ENCODE measurements around the gene DCLK1.
"Not testable (repeated sequence)": the region's sequence is repeated elsewhere in the genome, so short reads cannot be mapped to it uniquely, and the experiment has no call there.

DCLK1 gene

DNA sequence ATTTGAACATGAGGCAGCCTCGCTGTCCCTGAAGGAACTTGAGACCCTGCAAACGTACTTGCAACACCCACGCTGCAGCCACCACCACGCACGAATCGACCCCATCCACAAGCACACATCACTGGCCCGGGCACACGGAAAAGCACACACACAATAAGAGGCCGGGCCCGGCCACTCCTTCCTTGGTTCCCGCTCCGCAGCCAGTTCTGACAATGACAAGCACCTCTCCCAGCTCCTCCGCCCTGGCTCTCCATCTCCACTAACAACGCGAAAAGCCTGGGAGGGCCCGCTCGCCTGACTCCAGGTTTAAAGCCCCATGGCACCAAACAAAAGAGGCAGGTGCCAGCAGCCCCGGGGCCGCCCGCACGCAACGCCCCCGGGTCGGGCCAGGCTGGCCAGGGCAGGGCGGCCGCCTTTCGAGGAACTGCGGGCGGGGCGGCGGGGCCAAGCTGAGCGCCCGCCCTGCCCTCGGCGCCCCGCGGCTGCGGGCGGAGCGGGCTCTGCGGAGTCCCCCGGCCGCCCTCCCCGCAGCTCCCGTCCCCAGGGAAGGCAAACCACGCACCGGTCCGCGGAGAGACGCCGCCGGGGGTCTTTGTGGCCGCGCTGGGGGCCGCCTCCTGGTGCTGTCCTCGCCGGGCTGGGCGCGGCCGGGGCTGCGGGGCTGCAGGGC lies 495 bp downstream of the DCLK1 start:
- DNase-seq: peak; percentile 59 to 83 (median 78)

DNA sequence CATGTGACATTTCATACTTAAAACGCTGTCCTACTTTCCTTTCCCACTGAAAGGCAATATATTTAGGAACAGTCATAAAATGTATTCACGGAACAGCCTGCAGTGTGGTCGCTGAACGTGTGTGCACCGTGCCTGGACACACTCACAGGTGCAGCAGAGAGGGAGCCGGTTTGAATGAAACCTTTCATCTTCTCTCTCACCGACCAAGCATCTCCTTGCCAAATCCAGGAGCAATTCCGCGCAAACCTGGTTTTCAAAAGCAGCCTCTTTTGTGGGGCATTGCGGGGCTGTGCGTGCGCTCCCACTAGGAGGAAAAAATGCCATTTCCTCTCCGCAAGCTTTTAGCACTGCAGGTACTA lies 1.0 kb downstream of the DCLK1 start:
- DNase-seq: peak in 2 of 3 experiments; percentile 44 to 69

DNA sequence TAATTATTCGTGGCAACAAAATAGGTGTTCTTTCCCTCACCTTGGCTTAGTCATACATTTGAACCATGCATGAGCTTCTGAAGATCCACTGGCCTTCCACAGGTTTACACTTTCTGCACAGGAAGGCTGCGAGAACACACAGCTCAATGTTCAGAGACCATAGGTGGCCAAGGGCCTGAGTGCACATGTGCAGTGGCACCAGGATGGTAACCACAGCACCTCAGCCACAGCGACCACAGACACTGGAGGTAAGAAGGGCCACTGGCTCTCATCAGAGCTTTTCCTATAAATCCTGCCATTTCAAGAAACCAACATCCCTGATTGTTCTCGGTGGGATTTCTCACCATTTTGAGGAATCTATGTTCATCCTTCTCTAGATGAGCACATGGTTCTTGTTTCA lies 1.6 kb downstream of the DCLK1 start:
- DNase-seq: peak in 1 of 3 experiments; percentile 17

DNA sequence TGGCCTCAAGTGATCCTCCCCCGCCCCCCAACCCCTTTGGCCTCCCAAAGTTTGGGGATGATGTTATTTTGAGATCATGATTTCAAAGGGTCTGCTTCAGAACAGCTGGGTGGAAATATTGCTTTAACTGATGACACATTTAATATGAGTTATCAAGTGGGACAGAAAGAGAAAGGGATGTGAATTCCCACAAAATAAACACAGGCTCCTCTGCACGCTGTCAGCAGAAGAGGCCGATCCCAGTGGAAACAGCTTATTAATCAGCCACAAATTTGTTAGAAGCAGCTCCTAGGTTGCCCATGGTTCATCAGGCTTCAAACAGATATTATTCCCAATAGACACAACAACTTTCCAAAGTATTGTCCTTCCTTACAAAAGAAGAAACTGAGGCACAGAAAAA lies 4.7 kb downstream of the DCLK1 start:
- DNase-seq: no peak

DNA sequence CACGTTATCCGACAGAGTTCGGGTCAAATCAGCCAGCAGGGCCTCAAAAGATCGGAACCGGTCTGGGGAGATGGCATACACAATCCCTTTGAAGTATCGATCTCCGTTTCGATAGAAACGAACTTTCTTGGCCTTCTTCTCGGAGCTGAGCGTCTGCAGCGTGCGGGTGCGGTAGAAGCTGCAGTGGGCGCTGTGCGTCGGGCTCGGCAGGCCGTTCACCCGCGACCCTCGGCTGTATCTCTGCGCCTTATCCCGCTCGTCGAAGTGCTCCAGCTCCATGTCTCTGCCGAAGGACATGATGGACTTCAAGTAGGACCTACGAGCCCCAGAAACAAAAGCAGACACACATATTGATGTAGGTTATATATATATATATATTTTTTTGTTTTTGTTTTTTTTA lies 5.3 kb downstream of the DCLK1 start:
- DNase-seq: no peak

DNA sequence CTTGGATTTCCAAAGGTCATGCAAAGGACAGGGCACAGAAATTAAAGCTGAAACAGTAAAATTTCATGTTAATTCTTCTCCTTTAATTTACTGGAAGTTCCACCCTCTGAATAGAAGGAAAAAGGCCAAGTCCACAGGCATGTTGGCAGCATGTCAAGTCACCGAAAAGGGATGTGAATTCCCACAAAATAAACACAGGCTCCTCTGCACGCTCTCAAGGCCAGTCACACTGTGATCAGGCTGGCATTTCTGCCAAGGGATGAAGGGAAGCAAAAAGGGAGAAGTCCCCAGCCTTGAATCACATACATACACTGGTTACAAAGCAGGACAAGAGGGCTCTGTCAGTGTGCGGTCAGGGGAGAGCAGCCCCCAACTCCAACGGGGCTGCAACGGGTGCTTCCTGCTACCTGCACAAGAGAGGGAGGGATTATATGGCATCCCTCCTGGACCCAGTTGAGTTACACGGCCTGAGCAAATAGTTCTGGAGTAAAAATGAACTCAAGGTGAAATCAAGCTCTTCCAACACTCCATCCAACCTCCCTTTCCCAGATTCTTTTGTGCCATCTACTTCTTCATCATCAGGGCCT lies 6.9 kb downstream of the DCLK1 start:
- no peak for DNase-seq

DNA sequence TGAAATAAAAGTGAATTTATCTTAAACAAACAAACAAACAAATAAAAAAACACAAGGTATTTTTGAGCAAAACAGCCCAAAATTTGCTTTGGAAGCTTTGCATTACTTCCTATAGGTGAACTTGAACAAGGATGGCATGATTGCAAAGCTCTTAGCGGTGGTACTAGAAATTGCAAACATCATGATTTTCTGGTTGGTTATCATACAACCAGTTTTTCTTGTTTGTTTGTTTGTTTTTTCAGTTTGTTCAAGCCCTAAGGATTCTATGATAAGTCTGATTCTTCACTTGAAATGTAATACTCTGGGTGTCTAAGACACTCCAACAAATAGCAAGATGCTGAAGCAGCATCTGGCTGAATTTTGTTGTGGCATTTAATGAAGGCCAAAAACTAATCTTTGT lies 15.9 kb downstream of the DCLK1 start:
- DNase-seq: no peak

DNA sequence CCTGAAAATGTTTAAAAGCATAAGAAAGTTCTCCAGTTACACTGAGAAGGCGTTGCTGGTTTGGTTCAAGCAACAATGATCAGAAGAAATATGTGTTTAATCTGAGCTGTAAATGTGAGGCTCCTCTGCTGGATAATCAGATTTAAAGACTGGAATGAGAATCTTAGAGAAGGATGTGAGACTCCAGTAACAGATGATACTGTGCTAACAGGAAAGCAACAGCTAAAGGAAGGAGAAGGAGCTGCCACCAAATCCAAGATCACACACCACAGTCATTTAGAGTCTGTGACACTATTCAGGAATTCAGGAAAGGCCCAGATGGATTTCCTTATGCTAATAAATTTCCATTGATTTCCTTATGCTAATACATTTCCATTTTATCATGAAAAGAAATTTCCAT lies 16.9 kb downstream of the DCLK1 start:
- no peak for DNase-seq

DNA sequence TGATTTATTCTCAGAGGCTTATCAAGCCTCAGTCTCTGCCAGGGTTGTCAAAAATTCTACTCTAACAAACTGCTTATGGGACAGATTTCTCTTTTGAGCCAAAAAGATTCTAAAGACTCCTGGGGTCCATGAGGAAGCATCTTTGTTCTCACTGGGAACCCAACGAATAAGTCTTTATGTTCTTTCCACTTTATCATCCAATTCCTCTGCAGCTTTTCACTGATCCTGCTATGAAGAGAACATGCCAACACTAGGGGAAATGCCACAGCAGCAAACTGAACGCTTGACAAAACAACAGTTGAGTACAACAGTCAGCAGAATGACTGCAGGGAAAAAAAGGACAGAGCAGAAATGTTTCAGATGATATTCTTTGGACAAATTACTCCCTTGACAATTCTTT lies 22.2 kb downstream of the DCLK1 start:
- DNase-seq: no peak

DNA sequence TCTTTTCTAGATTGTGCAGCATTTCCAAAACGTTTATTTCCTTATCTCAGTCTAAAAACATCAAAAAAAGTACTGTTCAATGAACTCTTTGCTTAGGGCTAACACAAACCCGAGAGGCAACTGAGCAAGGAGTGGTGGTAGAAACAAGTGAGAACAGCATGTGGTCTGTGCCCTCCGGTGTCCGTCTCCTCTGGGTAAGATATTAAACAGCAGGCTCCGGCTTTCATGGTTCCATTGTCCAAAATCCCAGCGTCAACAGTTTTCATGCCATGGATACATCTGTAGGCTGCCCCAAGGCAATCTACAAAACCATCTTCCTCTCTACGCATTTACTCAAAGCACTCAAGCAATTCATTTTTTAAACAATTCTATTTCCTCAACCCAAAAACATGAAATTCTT lies 22.8 kb downstream of the DCLK1 start:
- no peak for DNase-seq

DNA sequence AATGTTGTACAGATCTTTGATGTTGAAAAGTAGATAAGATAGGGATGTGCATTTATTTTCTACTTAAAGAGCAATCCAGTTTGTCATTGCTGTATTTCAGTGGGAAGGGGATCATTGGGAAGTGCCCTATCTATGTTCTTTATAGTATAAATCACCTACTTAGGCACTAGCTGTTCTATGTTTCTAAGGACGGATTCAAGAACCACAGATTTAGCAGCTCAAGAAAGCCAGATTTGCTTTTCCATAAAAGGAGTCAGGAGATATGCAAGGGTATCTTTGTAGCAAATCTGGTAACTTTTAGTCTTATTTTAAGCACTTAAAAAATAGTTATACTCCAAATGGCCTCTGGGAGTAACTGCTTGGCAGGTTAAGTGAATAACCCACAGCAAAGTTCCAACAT lies 23.7 kb downstream of the DCLK1 start:
- no peak for DNase-seq

DNA sequence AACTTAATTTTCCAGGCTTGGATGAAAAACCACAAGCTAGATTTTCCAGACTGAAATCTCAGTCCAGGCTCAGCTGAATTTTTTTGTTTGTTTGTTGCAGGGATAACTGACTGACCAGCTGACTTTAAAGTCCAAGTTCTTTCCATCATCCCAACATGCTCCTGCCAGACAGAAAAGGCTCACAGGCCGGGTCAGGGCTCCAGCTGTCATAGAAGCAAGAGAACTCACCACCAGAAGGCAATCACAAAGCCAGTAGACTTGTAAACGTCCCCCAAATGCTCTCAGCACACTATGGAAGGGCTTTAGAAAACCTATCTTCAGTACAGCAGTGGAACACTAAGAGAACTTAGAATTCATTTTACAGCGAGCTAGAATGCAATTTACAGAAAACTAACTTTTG lies 25.5 kb downstream of the DCLK1 start:
- no peak for DNase-seq

DNA sequence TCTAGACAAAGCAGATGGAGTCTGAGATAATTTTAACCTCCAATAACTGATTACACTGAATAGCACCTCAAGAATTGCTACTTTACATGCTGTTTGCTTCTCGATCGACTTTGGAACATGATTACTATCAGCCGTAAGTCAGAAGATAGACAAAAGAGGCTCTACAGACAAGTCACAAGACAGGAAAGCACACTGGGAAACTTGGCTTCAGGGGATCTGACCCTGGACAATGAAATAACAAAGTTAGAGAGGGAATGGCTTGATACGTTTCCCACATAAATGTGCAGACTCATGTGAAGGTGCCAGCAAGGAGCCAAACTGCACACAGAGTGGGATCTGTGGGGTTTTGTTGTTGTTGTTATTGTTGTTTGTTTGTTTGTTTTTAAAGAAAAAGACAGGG lies 28.5 kb downstream of the DCLK1 start:
- DNase-seq: no peak

DNA sequence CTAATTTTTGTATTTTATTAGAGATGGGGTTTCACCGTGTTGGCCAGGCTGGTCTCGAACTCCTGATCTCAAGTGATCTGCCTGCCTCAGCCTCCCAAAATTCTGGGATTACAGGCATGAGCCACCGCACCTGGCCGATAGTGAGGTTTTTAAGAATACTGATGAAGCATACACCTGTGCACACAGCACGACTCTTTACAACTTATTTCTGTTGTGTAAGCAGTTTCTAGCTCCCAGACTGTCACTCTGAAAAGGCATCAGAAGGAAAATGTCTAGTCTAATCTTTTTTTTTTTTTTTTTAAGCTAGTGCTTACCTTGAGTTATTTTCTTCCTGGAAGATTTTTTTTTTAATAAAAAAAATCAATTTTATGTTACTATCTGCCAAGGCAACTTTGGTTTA lies 29.3 kb downstream of the DCLK1 start:
- DNase-seq: not testable (repeated sequence)

DNA sequence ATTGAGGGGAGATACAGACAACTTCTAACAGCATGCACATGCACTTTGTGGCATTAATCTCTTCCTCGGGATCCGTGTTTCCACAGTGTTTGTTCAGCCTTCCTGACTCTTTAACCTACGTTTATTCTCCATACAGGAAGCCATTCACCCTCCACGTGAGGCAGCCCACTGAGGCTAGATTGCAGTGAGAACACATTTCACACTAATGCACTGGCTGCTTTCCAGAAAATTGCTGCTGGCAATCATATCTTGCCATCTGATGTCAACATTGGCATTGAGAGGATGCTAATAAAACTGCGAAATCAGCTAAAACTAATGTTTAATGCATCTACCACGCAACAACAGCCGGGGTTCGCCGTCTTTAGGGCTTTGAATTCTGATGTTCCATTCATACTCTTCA lies 30.0 kb downstream of the DCLK1 start:
- peak in 2 of 3 experiments; percentile 17 to 58 for DNase-seq

DNA sequence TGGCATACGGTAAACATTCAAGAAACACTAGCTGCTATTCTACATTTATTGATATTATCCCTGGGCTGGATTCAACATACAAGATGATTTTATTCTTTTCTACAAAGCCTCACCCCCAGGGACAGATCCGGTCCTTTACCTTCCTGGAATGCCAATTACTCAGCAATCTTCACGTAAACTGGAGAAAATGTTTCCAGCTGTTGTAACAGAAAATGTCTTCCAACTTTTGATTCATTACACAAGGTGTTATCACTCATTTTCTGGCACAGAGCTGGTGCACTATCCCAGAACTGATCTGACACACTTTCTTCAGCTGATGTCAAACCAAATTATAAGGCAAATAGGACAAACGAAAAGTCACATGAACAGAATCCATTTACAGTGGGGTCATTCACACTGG lies 33.1 kb downstream of the DCLK1 start:
- no peak for DNase-seq

DNA sequence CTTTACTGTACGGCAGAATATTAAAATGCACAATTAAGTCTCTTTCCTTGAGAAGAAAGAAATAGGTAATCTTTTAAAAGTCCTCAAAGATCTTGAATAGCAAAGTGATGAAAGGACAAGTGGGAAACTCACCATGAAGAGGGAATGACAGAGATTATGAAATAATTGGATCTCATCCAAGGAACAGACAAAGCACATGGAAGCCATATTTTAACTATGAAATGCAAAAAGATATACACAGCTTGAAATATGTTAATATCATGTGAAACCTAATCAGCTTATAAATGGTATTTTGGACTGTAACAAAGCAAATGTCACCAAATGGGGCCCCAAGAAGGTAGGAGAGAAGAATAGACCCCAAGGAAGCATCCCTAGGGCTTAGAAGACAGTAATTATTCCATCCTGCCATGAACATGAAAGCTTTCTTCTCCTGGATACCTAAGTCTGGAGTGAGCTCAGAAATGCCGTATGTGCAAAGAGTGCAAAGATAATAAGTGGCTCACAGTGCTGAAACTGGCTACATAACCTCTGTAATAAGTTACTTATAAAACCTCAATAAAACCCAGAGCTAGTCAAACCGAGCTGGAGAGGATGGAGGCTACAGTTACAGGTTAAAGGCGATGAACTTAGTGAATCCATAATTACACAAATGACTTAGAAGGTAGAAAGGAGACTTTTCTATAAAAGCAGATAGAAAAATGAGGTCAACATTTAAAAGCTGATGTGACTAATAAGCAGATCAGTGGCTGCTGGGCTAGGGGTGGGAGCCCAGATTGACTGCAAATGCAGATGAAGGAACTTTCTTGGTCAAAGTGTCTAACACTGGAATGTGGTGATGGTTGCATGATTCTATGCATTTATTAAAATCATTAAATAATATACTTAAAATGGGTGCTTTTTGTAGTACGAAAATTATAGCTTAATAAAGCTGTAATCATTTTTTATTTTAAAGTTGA lies 34.4 kb downstream of the DCLK1 start:
- DNase-seq: no peak

DNA sequence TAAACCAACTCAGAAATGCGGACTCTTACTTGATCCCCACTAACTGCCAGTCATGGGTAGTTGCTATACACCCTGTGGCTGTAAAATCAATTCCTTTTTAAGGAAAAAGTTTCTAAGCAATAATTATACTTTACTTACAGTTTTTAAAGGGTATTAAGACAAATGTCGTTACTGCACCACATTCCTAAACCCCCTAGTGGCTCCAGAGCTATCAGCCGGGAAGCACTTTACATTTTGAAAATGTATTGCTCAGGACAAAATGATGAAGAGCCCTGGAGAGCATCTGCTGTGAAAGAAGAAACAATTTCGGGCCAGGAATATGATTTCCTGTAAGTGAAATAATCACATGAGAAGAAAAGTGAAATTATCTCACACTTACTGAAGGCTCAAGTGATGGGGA lies 36.7 kb downstream of the DCLK1 start:
- DNase-seq: no peak

DNA sequence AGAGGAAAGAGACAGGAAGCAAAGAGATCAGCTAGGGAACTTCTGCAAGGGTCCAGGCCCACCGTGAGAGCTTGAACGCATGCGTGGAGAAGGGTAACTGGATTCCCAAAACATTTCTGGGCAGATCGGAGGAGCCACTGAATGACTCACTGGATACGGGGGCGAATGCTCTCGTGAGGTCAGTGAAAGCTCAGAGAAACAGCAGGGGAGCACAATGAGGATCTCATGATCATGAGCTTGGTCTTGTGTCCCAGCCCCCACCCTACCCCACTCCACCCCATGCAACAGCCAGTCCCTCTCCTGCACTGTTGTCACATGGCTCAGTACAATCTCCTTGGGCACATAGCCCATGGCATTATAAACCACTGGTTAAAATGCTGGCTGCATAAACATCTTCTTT lies 40.6 kb downstream of the DCLK1 start:
- no peak for DNase-seq

DNA sequence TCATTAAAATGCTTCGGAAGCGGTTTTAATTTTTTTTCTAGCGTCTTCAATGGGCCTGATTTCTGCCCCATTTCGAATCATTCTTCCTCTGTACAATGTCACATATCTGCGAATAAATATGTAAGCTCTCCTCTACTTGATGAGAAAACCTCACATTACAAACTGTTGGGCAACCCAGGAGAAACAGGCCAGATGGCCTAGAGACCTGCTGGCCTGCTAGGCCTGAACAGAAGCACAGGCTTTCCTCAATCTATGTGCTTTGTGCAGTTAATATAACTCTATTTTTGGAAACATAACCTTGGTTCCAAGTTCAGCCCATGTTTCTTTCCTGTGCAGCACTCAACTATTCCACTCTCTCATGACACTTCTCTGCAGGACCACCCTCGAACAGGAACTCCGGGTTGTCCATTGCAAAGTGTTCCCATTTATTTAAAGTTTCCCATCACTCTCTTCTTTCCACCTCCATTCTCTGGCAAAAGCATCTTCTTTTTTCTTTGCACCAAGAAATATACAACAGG lies 42.0 kb downstream of the DCLK1 start:
- DNase-seq: no peak

DNA sequence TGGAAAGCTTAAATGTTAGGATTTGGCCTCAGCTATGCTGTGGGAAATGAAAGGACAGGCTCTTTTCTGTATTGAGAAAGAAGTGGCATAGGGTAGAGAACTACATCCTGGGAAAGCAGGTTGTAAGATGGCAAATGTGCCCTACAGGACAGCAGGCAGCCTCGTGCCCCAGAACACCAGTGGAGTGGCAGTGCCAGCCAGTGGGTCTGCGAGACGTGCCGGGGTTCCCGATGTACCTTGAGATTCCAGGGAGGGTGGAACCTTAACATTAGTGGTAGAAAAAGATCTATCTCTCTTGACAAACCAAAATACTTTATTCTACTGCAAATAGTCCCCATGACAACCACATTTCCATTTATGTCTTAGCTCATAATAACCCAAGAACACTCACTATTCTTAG lies 42.7 kb downstream of the DCLK1 start:
- no peak for DNase-seq

DNA sequence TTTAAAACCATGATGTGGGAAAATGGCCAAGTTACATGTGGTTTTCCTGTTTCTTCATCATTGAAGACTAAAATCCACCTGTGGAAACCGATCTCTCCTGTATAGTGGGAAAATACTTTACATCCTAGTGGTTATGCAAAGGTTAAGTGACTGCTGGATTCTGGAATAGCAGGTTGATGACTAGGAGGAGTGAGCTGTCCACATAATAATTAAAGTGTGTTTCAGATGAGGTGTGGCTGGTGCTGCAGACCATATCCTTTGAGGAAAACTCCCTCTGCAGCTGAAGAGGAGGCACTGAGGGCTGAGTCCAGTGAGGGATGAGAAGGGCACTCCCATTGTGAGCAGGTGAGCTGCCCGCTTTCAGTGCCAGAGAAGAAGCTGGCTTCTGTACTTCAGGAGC lies 43.2 kb downstream of the DCLK1 start:
- peak in 1 of 3 experiments; percentile 16 for DNase-seq

DNA sequence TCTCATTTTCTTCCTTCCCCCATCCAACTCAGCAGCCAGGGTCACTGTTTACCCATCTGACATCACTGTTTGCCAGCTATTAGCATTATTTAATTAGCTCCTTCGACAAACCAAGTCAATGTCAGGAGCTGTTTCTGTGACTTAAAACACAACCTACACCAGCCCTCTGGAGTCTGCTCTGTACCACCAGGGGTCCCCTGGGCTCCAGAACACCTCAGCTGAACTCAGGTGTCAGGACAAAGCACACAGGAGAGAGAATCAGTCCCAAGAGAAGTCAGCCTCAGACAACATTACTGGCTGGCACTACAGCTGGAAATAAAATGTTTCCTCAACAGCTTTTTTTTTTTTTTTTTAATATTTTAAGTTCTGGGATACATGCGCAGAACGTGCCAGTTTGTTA lies 45.1 kb downstream of the DCLK1 start:
- DNase-seq: peak in 1 of 3 experiments; percentile 30

DNA sequence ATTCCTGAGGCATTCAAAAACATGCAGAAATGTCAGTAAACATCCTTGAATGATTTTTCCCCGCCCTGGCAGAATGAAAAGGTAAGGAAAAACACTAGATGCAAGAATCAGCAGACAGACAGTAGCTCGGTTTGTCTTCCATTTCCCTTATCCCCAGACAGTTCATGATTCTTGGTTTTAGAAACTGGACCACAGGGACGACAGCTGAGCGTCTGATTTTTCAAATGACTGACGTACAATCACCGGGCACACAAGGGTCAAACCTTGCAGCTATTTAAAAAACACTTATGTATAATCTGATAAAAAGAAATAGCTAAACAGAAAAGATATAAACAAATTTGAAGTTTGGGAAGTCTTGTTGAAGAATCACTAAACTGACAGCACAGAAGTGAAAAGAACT lies 47.1 kb downstream of the DCLK1 start:
- DNase-seq: no peak
